ENCODE measurements around the gene BRIP1. TPM values are rescaled to one million over a fixed set of nuclear protein-coding genes. Genes with fewer than 3 reads are reported as not detected.
"Not testable (repeated sequence)": the region's sequence is repeated elsewhere in the genome, so short reads cannot be mapped to it uniquely, and the experiment has no call there.

The BRIP1 gene
- total RNA-seq, 1 donor from 2014 or later, result 66.4 TPM

DNA sequence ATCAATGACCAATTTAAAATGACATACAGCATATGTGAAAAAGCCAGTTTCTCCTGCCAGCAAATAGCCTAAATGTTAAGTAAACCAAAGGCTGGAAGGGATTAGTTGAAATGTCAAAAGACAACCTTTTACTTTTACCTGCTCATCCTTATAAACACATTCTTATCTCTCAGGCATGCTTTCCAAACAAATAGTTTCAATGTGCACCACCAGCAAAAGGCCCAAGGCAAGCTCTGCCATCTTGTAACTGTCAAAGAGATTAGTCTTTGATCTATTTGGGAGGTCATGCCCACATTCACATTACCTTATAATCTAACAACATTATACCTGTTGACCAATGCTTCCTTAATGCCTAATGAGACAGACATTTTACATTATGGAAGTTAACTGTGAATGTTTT, 140.1 kb downstream of the BRIP1 start:
- Mint-ChIP-seq H3K4me1 (no peaks in the 10 kb centered on the region), H3K27me3 (ENCODE audit: insufficient read depth, low read depth) (no peaks in the 10 kb centered on the region), H3K9me3 (peaks cover 3% of the 10 kb centered on the region), H3K4me3 (no peak overlapping the region), H3K36me3 (peaks cover 14% of the 10 kb centered on the region), H3K27ac (no peak overlapping the region)
- Histone ChIP-seq H4K20me1 (ENCODE audit: low read depth) (no peaks in the 10 kb centered on the region), H3K36me3 (no peaks in the 10 kb centered on the region), H3F3A (ENCODE audit: low read depth) (no peaks in the 10 kb centered on the region), H3K4me1 (no peaks in the 10 kb centered on the region), H3K4me2 (no peak overlapping the region), H3K9me3 (ENCODE audit: low read depth) (no peaks in the 10 kb centered on the region), H3K4me3 (no peak overlapping the region), H3K27ac (no peak overlapping the region), H3K9ac (no peak overlapping the region), H2AFZ (replicated peaks) (no peak overlapping the region), H3K27me3 (no peaks in the 10 kb centered on the region), H3K79me2 (ENCODE audit: low read depth) (no peaks in the 10 kb centered on the region)
- no peak for DNase-seq (ENCODE audit: low spot score)
- TF ChIP-seq, protein P1, sequence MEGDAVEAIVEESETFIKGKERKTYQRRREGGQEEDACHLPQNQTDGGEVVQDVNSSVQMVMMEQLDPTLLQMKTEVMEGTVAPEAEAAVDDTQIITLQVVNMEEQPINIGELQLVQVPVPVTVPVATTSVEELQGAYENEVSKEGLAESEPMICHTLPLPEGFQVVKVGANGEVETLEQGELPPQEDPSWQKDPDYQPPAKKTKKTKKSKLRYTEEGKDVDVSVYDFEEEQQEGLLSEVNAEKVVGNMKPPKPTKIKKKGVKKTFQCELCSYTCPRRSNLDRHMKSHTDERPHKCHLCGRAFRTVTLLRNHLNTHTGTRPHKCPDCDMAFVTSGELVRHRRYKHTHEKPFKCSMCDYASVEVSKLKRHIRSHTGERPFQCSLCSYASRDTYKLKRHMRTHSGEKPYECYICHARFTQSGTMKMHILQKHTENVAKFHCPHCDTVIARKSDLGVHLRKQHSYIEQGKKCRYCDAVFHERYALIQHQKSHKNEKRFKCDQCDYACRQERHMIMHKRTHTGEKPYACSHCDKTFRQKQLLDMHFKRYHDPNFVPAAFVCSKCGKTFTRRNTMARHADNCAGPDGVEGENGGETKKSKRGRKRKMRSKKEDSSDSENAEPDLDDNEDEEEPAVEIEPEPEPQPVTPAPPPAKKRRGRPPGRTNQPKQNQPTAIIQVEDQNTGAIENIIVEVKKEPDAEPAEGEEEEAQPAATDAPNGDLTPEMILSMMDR (IDR thresholded peaks at IDR 0.05), result no peak
- no peak for TF ChIP-seq EZH2phosphoT487 (IDR thresholded peaks at IDR 0.05)
- TF ChIP-seq EZH2 (IDR thresholded peaks at IDR 0.05), result no peak

DNA sequence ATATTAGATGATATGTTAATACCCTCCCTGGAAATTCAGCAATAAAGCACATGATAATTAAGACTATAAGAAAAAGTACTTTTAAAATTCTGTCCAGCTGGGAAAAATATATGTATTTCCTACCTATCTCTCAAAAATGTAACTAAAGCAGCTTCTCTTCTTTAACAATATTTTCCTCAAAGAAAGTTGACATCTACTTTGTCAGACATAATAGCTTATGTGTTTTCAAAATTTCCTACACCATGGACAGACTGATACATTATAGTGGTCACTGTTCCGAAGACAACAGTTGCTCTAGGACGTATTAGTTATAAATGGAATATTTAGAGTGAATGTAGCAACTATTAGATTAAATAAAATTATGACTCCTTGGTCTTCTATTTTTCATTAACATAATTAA, 140.9 kb downstream of the BRIP1 start:
- H3K27me3 ChIP-seq, result no peaks in the 10 kb centered on the region
- DNase-seq (ENCODE audit: low spot score), result no peak
- Mint-ChIP-seq H3K9me3 (peaks cover 11% of the 10 kb centered on the region), H3K27ac (no peak overlapping the region), H3K27me3 (ENCODE audit: insufficient read depth, low read depth) (no peaks in the 10 kb centered on the region), H3K4me1 (no peaks in the 10 kb centered on the region), H3K36me3 (peaks cover 20% of the 10 kb centered on the region), H3K4me3 (no peak overlapping the region)
- H3K79me2 ChIP-seq (ENCODE audit: low read depth), result no peaks in the 10 kb centered on the region
- H3K27ac ChIP-seq, result no peak overlapping the region
- H4K20me1 ChIP-seq (ENCODE audit: low read depth), result no peaks in the 10 kb centered on the region
- H3K4me2 ChIP-seq, result no peak overlapping the region
- H3K9ac ChIP-seq, result no peak overlapping the region
- no peaks in the 10 kb centered on the region for H3K9me3 ChIP-seq (ENCODE audit: low read depth)
- TF ChIP-seq, protein P1 (IDR thresholded peaks at IDR 0.05), result no peak
- no peak for TF ChIP-seq EZH2phosphoT487 (IDR thresholded peaks at IDR 0.05)
- no peak for TF ChIP-seq EZH2 (IDR thresholded peaks at IDR 0.05)
- no peak overlapping the region for H2AFZ ChIP-seq (replicated peaks)
- no peak overlapping the region for H3K4me3 ChIP-seq
- no peaks in the 10 kb centered on the region for H3K4me1 ChIP-seq
- H3F3A ChIP-seq (ENCODE audit: low read depth), result no peaks in the 10 kb centered on the region
- H3K36me3 ChIP-seq, result no peaks in the 10 kb centered on the region

GRCh38 chr17:61720016-61720795, 143.1 kb downstream of the BRIP1 start:
- Mint-ChIP-seq H3K27me3 (ENCODE audit: insufficient read depth, low read depth) (no peaks in the 10 kb centered on the region), H3K36me3 (peaks cover 30% of the 10 kb centered on the region), H3K27ac (no peak overlapping the region), H3K4me3 (no peak overlapping the region), H3K9me3 (peaks cover 19% of the 10 kb centered on the region), H3K4me1 (no peaks in the 10 kb centered on the region)
- Histone ChIP-seq H3K9me3 (ENCODE audit: low read depth) (peaks cover 6% of the 10 kb centered on the region), H2AFZ (replicated peaks) (no peak overlapping the region), H3K4me3 (no peak overlapping the region), H3K27me3 (no peaks in the 10 kb centered on the region), H3K4me1 (no peaks in the 10 kb centered on the region), H3K36me3 (peaks cover 12% of the 10 kb centered on the region), H3K27ac (no peak overlapping the region), H3K4me2 (no peak overlapping the region), H3K9ac (no peak overlapping the region), H4K20me1 (ENCODE audit: low read depth) (no peaks in the 10 kb centered on the region), H3F3A (ENCODE audit: low read depth) (no peaks in the 10 kb centered on the region), H3K79me2 (ENCODE audit: low read depth) (no peaks in the 10 kb centered on the region)
- DNase-seq (ENCODE audit: low spot score), result no peak
- TF ChIP-seq EZH2phosphoT487 (IDR thresholded peaks at IDR 0.05), result no peak
- TF ChIP-seq, protein P1 (IDR thresholded peaks at IDR 0.05), result no peak

DNA sequence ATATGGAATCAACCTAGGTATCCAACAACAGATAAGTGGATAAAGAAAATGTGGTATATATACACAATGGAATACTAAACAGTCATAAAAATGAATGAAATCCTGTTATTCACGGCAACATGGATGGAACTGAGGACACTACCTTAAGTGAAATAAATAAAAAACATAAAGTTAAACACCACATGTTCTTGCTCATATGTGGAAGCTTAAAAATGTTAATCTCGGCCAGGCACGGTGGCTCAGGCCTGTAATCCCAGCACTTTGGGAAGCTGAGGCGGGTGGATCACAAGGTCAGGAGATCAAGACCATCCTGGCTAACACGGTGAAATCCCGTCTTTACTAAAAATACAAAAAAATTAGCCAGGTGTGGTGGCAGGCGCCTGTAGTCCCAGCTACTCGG, 144.1 kb downstream of the BRIP1 start:
- not testable (repeated sequence) for H3F3A ChIP-seq (ENCODE audit: low read depth); H2AFZ ChIP-seq (replicated peaks); H3K4me3 Mint-ChIP-seq; H3K4me1 ChIP-seq; H3K27ac Mint-ChIP-seq; H3K9ac ChIP-seq; H3K4me3 ChIP-seq; H3K4me2 ChIP-seq; H4K20me1 ChIP-seq (ENCODE audit: low read depth); H3K9me3 ChIP-seq (ENCODE audit: low read depth); DNase-seq (ENCODE audit: low spot score); H3K27me3 Mint-ChIP-seq (ENCODE audit: insufficient read depth, low read depth); H3K4me1 Mint-ChIP-seq; H3K79me2 ChIP-seq (ENCODE audit: low read depth); H3K27ac ChIP-seq; H3K27me3 ChIP-seq
- Mint-ChIP-seq H3K9me3 (peaks cover 19% of the 10 kb centered on the region), H3K36me3 (peaks cover 32% of the 10 kb centered on the region)
- H3K36me3 ChIP-seq, result peaks cover 14% of the 10 kb centered on the region
